ENCODE measurements around the gene MAP4K2. TPM values are rescaled to one million over a fixed set of nuclear protein-coding genes. Genes with fewer than 3 reads are reported as not detected.

The MAP4K2 gene
- total RNA-seq, 1 donor from 2014 or later = 11.3 TPM

GRCh38 chr11:64763526-64764039 lies 39.4 kb downstream of the MAP4K2 start:
- DNase-seq (ENCODE audit: missing footprints) = no peak
- intact Hi-C loops (cut with DNase I) = loop anchor here (2.0 kb wide), 1 partner anchor 13 kb away; no protein-coding TSS in a partner anchor
- ATAC-seq = no peak

- no peak for DNase-seq (ENCODE audit: missing footprints)
- intact Hi-C loops (cut with DNase I) = loop anchor here (2.0 kb wide), 1 partner anchor 14 kb away; no protein-coding TSS in a partner anchor
- ATAC-seq = no peak
These were observed 40.1 kb downstream of the MAP4K2 start for GRCh38 chr11:64762674-64763525.

GRCh38 chr11:64762277-64762673 lies 40.7 kb downstream of the MAP4K2 start:
- ATAC-seq = no peak
- intact Hi-C loops (cut with DNase I) = loop anchor here (2.0 kb wide), 1 partner anchor 15 kb away; no protein-coding TSS in a partner anchor
- DNase-seq (ENCODE audit: missing footprints) = no peak

GRCh38 chr11:64760759-64761420 lies 42.1 kb downstream of the MAP4K2 start:
- ATAC-seq (no peak), DNase-seq (ENCODE audit: missing footprints) (no peak)
- intact Hi-C loops (cut with DNase I) = no loop called here

GRCh38 chr11:64759722-64760719 lies 43.0 kb downstream of the MAP4K2 start, which contains the start of gene PYGM:
Gene PYGM, minus strand, starts transcription at chr11:64759974. Its CDS starts 76 bp downstream, at chr11:64759898.
- intact Hi-C loops (cut with DNase I) = no loop called here
- ATAC-seq = peak; percentile 88
- peak; percentile 93 for DNase-seq (ENCODE audit: missing footprints)

GRCh38 chr11:64759131-64759721 lies 43.8 kb downstream of the MAP4K2 start:
- peak; percentile 17 for ATAC-seq
- no peak for DNase-seq (ENCODE audit: missing footprints)
- intact Hi-C loops (cut with DNase I) = no loop called here

- no peak for ATAC-seq
- intact Hi-C loops (cut with DNase I) = no loop called here
- DNase-seq (ENCODE audit: missing footprints) = no peak
These were observed 44.5 kb downstream of the MAP4K2 start for GRCh38 chr11:64758330-64759079.

- DNase-seq (ENCODE audit: missing footprints) (peak; percentile 32), ATAC-seq (no peak)
- intact Hi-C loops (cut with DNase I) = no loop called here
These were observed 45.3 kb downstream of the MAP4K2 start for GRCh38 chr11:64757549-64758329.

GRCh38 chr11:64755681-64756361 lies 47.2 kb downstream of the MAP4K2 start:
- intact Hi-C loops (cut with DNase I) = no loop called here
- ATAC-seq = no peak
- DNase-seq (ENCODE audit: missing footprints) = peak; percentile 37

- ATAC-seq (no peak), DNase-seq (ENCODE audit: missing footprints) (peak; percentile 33)
- intact Hi-C loops (cut with DNase I) = no loop called here
These were observed 47.9 kb downstream of the MAP4K2 start for GRCh38 chr11:64754919-64755662.

GRCh38 chr11:64754124-64754918 lies 48.7 kb downstream of the MAP4K2 start:
- ATAC-seq (no peak), DNase-seq (ENCODE audit: missing footprints) (peak; percentile 60)
- intact Hi-C loops (cut with DNase I) = no loop called here

GRCh38 chr11:64753380-64754123 lies 49.5 kb downstream of the MAP4K2 start:
- ATAC-seq (no peak), DNase-seq (ENCODE audit: missing footprints) (peak; percentile 63)
- intact Hi-C loops (cut with DNase I) = no loop called here

GRCh38 chr11:64753019-64753379 lies 50.0 kb downstream of the MAP4K2 start:
- peak; percentile 48 for DNase-seq (ENCODE audit: missing footprints)

More at GRCh38 chr11:64753019-64753379, 50.0 kb downstream of the MAP4K2 start:
- intact Hi-C loops (cut with DNase I) = no loop called here
- ATAC-seq = no peak

Measured in Right ventricle myocardium inferior (tissue), 1 donor.